ENCODE measurements around the gene IL3. TPM values are rescaled to one million over a fixed set of nuclear protein-coding genes. Genes with fewer than 3 reads are reported as not detected.
A peak's percentile ranks its signal among the peaks of the same experiment; 100 is the strongest.

The IL3 gene
- total and polyA plus RNA-seq, 5 donors from 2014 or later: not detected

- Histone ChIP-seq H3K4me1 (ENCODE audit: control insufficient read depth, insufficient read depth, low read length, poor library complexity, severe bottlenecking) (peaks cover 5% of the 10 kb centered on the region), H3K4me3 (ENCODE audit: low read depth, low read length) (no peak overlapping the region), H3K36me3 (ENCODE audit: control insufficient read depth, insufficient read depth, low read length) (no peaks in the 10 kb centered on the region), H3K27ac (ENCODE audit: insufficient read depth, low read length, poor library complexity, severe bottlenecking) (no peak overlapping the region), H3K9me3 (ENCODE audit: control insufficient read depth in 2 of 2, low read length in 2 of 2) (no peaks in the 10 kb centered on the region), H3K27me3 (ENCODE audit: control insufficient read depth, insufficient read depth, low read length) (no peaks in the 10 kb centered on the region)
- Mint-ChIP-seq H3K27ac (no peak overlapping the region), H3K4me1 (peaks cover 0 to 6% (median 2%) of the 10 kb centered on the region in 4 donors), H3K9me3 (no peaks in the 10 kb centered on the region), H3K36me3 (no peaks in the 10 kb centered on the region), H3K4me3 (peak overlapping the region in 1 of 4 donors; percentile 59), H3K27me3 (no peaks in the 10 kb centered on the region)
- no peak for DNase-seq
- ATAC-seq (ENCODE audit: low read depth in 2 of 2): no peak
Observed at GRCh38 chr5:132067451-132067850, 7.0 kb downstream of the IL3 start.

DNA sequence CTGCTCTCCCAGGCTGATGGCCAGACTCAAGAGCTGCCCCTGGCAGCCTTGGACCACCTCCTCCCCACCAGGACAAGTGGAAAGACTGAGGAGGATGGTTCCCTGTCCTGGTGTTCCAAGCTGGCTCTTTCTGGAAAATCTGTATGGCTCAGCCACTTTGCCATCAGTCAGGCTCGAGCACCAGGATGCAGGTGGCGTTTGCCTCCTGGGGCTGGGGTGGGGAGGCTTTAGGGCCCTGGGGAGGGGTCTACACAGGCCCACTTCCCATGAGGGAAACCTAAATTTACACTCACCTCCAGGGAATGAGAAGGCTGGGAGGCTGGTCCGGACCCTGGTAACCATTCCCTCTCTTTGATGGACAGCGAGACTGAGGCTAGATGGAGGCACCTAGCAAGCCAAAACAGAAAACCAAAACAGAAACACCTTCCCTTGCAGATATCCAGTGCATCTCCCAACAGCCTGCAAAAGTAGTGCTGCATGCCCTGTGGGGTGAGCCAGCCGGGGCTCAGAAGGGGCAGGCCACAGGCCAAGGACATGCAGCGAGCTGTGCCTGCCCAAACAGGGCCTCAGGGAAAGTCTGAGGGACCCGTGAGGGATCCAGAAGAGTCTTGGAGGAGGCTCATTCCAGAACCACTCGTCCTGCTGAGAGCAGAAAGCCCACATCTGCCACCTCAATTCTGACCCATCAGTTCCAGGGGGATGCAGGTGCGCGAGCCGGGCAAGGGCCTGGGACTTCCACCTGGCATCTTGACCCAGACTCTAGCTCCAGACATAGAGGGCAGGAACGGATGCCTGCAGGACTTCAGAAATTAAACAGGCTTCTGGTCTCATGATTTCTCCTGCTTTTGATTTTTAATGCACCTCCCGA, 7.7 kb downstream of the IL3 start:
- H3K27me3 ChIP-seq (ENCODE audit: control insufficient read depth, insufficient read depth, low read length): no peaks in the 10 kb centered on the region
- H3K36me3 ChIP-seq (ENCODE audit: control insufficient read depth, insufficient read depth, low read length): no peaks in the 10 kb centered on the region
- Mint-ChIP-seq H3K4me1 (peaks cover 0 to 6% (median 2%) of the 10 kb centered on the region in 4 donors), H3K4me3 (no peak overlapping the region), H3K27ac (no peak overlapping the region), H3K27me3 (no peaks in the 10 kb centered on the region), H3K36me3 (no peaks in the 10 kb centered on the region), H3K9me3 (no peaks in the 10 kb centered on the region)
- H3K4me3 ChIP-seq (ENCODE audit: low read depth, low read length): no peak overlapping the region
- no peak for ATAC-seq (ENCODE audit: low read depth in 2 of 2)
- DNase-seq: no peak
- H3K9me3 ChIP-seq (ENCODE audit: control insufficient read depth in 2 of 2, low read length in 2 of 2): no peaks in the 10 kb centered on the region
- H3K4me1 ChIP-seq (ENCODE audit: control insufficient read depth, insufficient read depth, low read length, poor library complexity, severe bottlenecking): peaks cover 5% of the 10 kb centered on the region
- no peak overlapping the region for H3K27ac ChIP-seq (ENCODE audit: insufficient read depth, low read length, poor library complexity, severe bottlenecking)

GRCh38 chr5:132069561-132069960, 9.1 kb downstream of the IL3 start:
- ATAC-seq (ENCODE audit: low read depth in 2 of 2): no peak
- H3K27ac Mint-ChIP-seq: no peak overlapping the region
- H3K4me1 Mint-ChIP-seq: peaks cover 0 to 1% (median 0%) of the 10 kb centered on the region in 4 donors

DNA sequence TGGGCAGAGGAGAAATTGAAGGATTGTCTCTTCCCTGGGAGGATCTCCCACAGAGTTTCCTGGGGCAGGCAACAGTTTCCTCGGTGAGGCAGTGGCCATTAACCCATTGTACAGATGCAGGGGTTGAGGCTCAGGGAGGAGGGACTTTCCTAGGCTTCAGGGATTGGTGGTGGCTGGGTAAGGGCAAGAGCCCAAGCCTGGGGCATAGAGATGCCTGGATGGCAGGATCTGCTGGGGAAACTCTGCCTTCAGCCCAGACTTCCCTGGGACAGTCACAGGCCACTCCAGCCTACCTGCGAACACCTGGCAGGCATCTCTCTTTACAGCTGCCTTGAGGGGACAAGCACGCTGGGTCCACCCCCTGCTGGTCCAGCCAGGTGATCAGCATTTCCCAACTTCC, 9.5 kb downstream of the IL3 start:
- Mint-ChIP-seq H3K27ac (no peak overlapping the region), H3K9me3 (no peaks in the 10 kb centered on the region), H3K36me3 (no peaks in the 10 kb centered on the region), H3K27me3 (no peaks in the 10 kb centered on the region), H3K4me3 (no peak overlapping the region), H3K4me1 (peaks cover 0 to 2% (median 0%) of the 10 kb centered on the region in 4 donors)
- DNase-seq: no peak
- peaks cover 7% of the 10 kb centered on the region for H3K4me1 ChIP-seq (ENCODE audit: control insufficient read depth, insufficient read depth, low read length, poor library complexity, severe bottlenecking)
- no peaks in the 10 kb centered on the region for H3K27me3 ChIP-seq (ENCODE audit: control insufficient read depth, insufficient read depth, low read length)
- no peak overlapping the region for H3K27ac ChIP-seq (ENCODE audit: insufficient read depth, low read length, poor library complexity, severe bottlenecking)
- no peaks in the 10 kb centered on the region for H3K9me3 ChIP-seq (ENCODE audit: control insufficient read depth in 2 of 2, low read length in 2 of 2)
- no peak for ATAC-seq (ENCODE audit: low read depth in 2 of 2)
- H3K4me3 ChIP-seq (ENCODE audit: low read depth, low read length): no peak overlapping the region
- H3K36me3 ChIP-seq (ENCODE audit: control insufficient read depth, insufficient read depth, low read length): no peaks in the 10 kb centered on the region

More at GRCh38 chr5:132069561-132069960, 9.1 kb downstream of the IL3 start:
- Histone ChIP-seq H3K4me1 (ENCODE audit: control insufficient read depth, insufficient read depth, low read length, poor library complexity, severe bottlenecking) (peaks cover 11% of the 10 kb centered on the region), H3K9me3 (ENCODE audit: control insufficient read depth in 2 of 2, low read length in 2 of 2) (no peaks in the 10 kb centered on the region), H3K36me3 (ENCODE audit: control insufficient read depth, insufficient read depth, low read length) (no peaks in the 10 kb centered on the region), H3K27me3 (ENCODE audit: control insufficient read depth, insufficient read depth, low read length) (no peaks in the 10 kb centered on the region), H3K27ac (ENCODE audit: insufficient read depth, low read length, poor library complexity, severe bottlenecking) (no peak overlapping the region), H3K4me3 (ENCODE audit: low read depth, low read length) (no peak overlapping the region)
- no peaks in the 10 kb centered on the region for H3K9me3 Mint-ChIP-seq
- no peaks in the 10 kb centered on the region for H3K36me3 Mint-ChIP-seq
- no peak for DNase-seq
- H3K4me3 Mint-ChIP-seq: no peak overlapping the region
- no peaks in the 10 kb centered on the region for H3K27me3 Mint-ChIP-seq

DNA sequence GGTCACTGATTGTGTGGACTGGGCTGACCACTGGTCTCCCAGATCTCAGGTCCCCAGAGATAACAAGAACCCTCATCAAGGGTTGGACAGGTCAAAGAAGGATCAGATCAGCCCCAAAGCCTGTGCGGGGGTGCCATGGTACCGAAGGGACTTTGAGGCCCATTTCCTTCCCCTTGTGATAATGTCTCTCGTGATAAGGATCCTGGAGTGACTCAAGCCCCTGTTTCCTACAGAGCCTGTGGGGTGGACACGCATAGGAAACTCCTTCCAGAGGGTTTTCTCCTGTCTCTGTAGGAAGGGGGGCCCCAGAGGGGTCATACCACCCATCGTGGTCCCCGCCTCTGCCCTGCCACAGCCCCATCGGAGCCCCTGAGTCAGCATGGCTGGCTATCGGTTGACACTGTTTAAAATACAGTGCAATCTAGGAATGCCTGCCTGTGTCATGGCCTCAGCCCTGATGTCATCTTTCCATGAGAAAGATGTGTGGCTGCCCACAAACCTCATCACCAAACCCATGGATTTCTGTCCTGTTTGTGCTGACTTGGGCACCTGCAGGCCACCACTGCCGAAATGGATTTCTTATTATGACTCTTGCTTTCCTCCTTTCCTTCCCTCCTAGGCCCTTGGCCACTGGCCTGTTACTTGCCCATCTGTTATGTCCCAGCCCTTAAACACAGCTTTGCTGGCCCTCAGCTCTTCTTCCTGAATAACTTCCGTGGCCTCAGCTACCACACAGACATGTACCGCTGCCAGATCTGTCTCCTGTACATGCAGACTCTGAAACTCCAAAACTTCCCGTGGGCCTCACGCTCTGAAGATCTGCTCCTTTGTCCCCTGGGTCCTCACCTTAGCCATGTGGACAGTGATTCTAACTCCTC, 10.2 kb downstream of the IL3 start:
- peak overlapping the region in 2 of 3 donors; percentile 50 to 59 for H3K27ac Mint-ChIP-seq
- ATAC-seq (ENCODE audit: low read depth in 2 of 2) (no peak), DNase-seq (no peak)
- H3K36me3 ChIP-seq (ENCODE audit: control insufficient read depth, insufficient read depth, low read length): no peaks in the 10 kb centered on the region
- peaks cover 0 to 8% (median 0%) of the 10 kb centered on the region in 4 donors for H3K4me1 Mint-ChIP-seq
- H3K27me3 Mint-ChIP-seq: no peaks in the 10 kb centered on the region
- H3K9me3 Mint-ChIP-seq: no peaks in the 10 kb centered on the region
- H3K36me3 Mint-ChIP-seq: no peaks in the 10 kb centered on the region
- peaks cover 11% of the 10 kb centered on the region for H3K4me1 ChIP-seq (ENCODE audit: control insufficient read depth, insufficient read depth, low read length, poor library complexity, severe bottlenecking)
- H3K27ac ChIP-seq (ENCODE audit: insufficient read depth, low read length, poor library complexity, severe bottlenecking): no peak overlapping the region
- H3K9me3 ChIP-seq (ENCODE audit: control insufficient read depth in 2 of 2, low read length in 2 of 2): no peaks in the 10 kb centered on the region
- no peak overlapping the region for H3K4me3 ChIP-seq (ENCODE audit: low read depth, low read length)
- H3K4me3 Mint-ChIP-seq: no peak overlapping the region
- H3K27me3 ChIP-seq (ENCODE audit: control insufficient read depth, insufficient read depth, low read length): no peaks in the 10 kb centered on the region

- peaks cover 12% of the 10 kb centered on the region for H3K4me1 ChIP-seq (ENCODE audit: control insufficient read depth, insufficient read depth, low read length, poor library complexity, severe bottlenecking)
- DNase-seq: no peak
- no peaks in the 10 kb centered on the region for H3K9me3 ChIP-seq (ENCODE audit: control insufficient read depth in 2 of 2, low read length in 2 of 2)
- H3K36me3 ChIP-seq (ENCODE audit: control insufficient read depth, insufficient read depth, low read length): no peaks in the 10 kb centered on the region
- H3K27ac ChIP-seq (ENCODE audit: insufficient read depth, low read length, poor library complexity, severe bottlenecking): no peak overlapping the region
- Mint-ChIP-seq H3K27ac (peak overlapping the region in 2 of 3 donors; percentile 50 to 51), H3K36me3 (no peaks in the 10 kb centered on the region), H3K27me3 (no peaks in the 10 kb centered on the region), H3K4me1 (peaks cover 0 to 9% (median 0%) of the 10 kb centered on the region in 4 donors), H3K9me3 (no peaks in the 10 kb centered on the region), H3K4me3 (no peak overlapping the region)
- no peaks in the 10 kb centered on the region for H3K27me3 ChIP-seq (ENCODE audit: control insufficient read depth, insufficient read depth, low read length)
- H3K4me3 ChIP-seq (ENCODE audit: low read depth, low read length): no peak overlapping the region
- no peak for ATAC-seq (ENCODE audit: low read depth in 2 of 2)
Observed at GRCh38 chr5:132071338-132071707, 10.9 kb downstream of the IL3 start.

DNA sequence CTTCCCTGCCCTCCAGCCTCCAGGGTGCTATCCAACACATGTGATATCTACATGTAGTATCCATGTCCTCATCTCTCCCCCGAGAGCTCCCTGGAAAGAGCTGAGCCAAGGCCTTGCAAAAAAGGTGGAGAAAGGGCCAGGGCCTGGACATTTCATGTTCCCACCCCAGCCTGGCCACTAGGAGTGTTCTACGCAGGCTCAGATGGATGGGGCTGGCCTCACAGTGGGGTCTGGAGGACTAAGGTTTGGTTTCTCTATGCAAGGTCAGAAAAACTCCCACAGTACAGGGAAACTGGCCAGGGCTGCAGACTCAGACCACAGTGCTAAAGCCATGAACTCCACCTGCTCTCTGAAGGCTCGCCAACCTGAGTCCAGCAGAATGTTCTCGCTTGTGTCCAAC, 11.6 kb downstream of the IL3 start:
- H3K36me3 Mint-ChIP-seq: no peaks in the 10 kb centered on the region
- Histone ChIP-seq H3K4me1 (ENCODE audit: control insufficient read depth, insufficient read depth, low read length, poor library complexity, severe bottlenecking) (peaks cover 12% of the 10 kb centered on the region), H3K27ac (ENCODE audit: insufficient read depth, low read length, poor library complexity, severe bottlenecking) (no peak overlapping the region), H3K9me3 (ENCODE audit: control insufficient read depth in 2 of 2, low read length in 2 of 2) (no peaks in the 10 kb centered on the region), H3K4me3 (ENCODE audit: low read depth, low read length) (no peak overlapping the region), H3K27me3 (ENCODE audit: control insufficient read depth, insufficient read depth, low read length) (no peaks in the 10 kb centered on the region), H3K36me3 (ENCODE audit: control insufficient read depth, insufficient read depth, low read length) (no peaks in the 10 kb centered on the region)
- H3K27me3 Mint-ChIP-seq: no peaks in the 10 kb centered on the region
- no peaks in the 10 kb centered on the region for H3K9me3 Mint-ChIP-seq
- no peak overlapping the region for H3K4me3 Mint-ChIP-seq
- DNase-seq (no peak), ATAC-seq (ENCODE audit: low read depth in 2 of 2) (peak in 1 of 2 donors; percentile 7)
- H3K4me1 Mint-ChIP-seq: peaks cover 0 to 13% (median 0%) of the 10 kb centered on the region in 4 donors
- H3K27ac Mint-ChIP-seq: no peak overlapping the region

Data from CD4-positive, CD25-positive, alpha-beta regulatory T cell (primary cell).